Memory B cell (primary cell): ENCODE measurements around the gene RDH13.

Source experiments
- ATAC-seq: fragments of 150-1000 bp; cut with Tn5 transposase; 2 replicates; pipeline ENCODE4 v1.10.0; 2021; ENCODE audit warnings: low read depth, mild to moderate bottlenecking, moderate library complexity
- DNase-seq, 2 donors: peaks; one replicate each; pipeline ENCODE4 v3.0.0; 2022; ENCODE audit warnings: low spot score in 2 of 2
- H3K27ac Mint-ChIP-seq: one replicate; pipeline ENCODE4 v1.8.0; 2022; ENCODE audit warnings: mild to moderate bottlenecking, moderate library complexity, mixed read lengths
- H3K27me3 Mint-ChIP-seq: one replicate; pipeline ENCODE4 v1.8.0; 2022; ENCODE audit warnings: mixed read lengths
- H3K36me3 Mint-ChIP-seq: one replicate; pipeline ENCODE4 v1.8.0; 2022; ENCODE audit warnings: mild to moderate bottlenecking, mixed read lengths
- H3K4me1 Mint-ChIP-seq: one replicate; pipeline ENCODE4 v1.8.0; 2022; ENCODE audit warnings: mixed read lengths
- H3K4me3 Mint-ChIP-seq: one replicate; pipeline ENCODE4 v1.8.0; 2022; ENCODE audit warnings: mild to moderate bottlenecking, moderate library complexity, mixed read lengths
- H3K9me3 Mint-ChIP-seq: one replicate; pipeline ENCODE4 v1.8.0; 2022; ENCODE audit warnings: mixed read lengths

The RDH13 gene

DNA sequence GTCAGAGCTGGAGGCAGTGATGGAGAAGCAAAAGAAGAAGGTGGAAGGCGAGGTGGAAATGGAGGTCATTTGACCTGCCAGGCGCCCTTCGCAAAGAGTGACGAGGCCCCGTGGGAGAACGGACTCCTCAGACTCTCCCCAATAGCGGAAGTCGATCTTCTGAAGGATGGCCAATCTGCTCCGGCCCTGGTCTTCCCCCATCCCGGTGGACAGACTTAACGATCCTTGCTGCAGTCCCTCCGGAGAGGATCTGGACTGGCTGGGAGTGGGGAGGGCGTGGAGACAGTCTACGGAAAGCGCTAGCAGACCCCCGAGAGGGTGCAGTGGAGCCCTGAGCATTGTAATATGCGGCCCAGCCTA, 24.6 kb upstream of the RDH13 start:
- Mint-ChIP-seq H3K36me3 (peaks cover 13% of the 10 kb centered on the region), H3K27me3 (peaks cover 31% of the 10 kb centered on the region), H3K4me1 (peaks cover 24% of the 10 kb centered on the region), H3K4me3 (peak overlapping the region; percentile 71), H3K9me3 (peaks cover 1% of the 10 kb centered on the region), H3K27ac (no peak overlapping the region)
- DNase-seq = no peak
- ATAC-seq = peak; percentile 8

DNA sequence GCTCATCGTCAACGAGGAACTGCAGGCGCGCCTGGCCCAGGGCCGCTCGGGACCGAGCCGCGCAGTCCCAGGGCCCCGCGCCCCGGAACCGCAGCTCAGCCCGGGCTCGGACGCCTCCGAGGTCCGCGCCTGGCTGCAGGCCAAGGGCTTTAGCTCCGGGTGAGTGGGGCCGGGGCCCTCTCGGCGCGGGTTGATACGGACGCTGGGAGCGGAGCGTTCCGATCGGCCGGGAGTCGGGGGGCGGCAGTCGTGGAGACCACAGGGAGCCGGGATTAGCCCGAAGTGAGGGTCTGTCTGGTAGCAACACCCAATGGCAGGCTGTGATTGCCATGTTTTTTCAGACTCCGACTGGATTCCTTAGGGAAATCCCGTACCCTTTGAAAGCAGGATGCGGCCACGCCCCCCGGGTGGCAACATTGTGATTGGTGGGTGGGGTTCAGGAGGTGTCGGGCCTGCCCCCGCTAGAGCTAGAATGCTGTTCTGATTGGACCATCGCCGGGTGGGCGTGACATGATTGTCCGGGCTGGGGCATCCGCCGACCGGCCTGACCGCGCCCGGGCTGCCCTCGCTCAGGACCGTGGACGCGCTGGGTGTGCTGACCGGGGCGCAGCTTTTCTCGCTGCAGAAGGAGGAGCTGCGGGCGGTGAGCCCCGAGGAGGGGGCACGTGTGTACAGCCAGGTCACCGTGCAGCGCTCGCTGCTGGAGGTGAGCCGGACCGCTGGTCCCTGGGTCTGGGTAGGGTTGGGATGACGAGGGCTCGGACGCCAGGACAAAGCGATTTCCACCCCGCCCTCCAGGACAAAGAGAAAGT, 24.0 kb upstream of the RDH13 start:
- Mint-ChIP-seq H3K9me3 (peaks cover 2% of the 10 kb centered on the region), H3K4me1 (peaks cover 27% of the 10 kb centered on the region), H3K36me3 (peaks cover 13% of the 10 kb centered on the region), H3K27ac (no peak overlapping the region), H3K4me3 (peak overlapping the region; percentile 71), H3K27me3 (peaks cover 35% of the 10 kb centered on the region)
- peak; percentile 58 for ATAC-seq
- peak in 1 of 2 donors; percentile 43 for DNase-seq

DNA sequence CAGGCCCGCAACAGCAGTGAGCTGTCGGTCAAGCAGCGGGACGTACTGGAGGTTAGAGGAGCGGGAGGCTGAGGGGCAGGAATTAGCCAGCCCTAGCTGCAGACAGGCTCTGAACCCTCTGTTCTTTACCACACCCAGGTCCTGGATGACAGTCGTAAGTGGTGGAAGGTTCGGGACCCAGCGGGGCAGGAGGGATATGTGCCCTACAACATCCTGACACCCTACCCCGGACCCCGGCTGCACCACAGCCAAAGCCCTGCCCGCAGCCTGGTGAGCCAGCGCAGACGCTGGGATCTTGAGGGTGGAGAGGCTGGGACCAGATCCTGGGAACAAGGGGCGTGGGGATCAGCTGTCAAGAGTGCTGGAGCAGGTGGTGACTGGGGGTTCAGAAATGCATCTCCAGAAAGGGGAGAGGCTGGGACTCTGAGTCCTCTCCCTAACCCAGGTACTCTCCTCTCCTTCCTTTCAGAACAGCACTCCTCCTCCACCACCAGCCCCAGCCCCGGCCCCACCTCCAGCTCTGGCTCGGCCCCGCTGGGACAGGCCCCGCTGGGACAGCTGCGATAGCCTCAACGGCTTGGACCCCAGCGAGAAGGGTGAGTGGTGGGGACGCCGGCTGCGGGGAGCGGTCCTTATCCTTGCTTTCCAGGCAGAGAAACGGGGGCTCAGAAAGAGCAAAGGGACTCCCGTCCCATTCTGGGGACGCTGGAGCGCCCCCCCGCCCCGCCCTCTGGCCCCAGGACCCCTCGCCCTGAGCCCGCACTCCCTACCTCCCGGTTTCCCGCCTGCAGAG, 23.2 kb upstream of the RDH13 start:
- H3K27ac Mint-ChIP-seq = no peak overlapping the region
- DNase-seq = no peak
- H3K9me3 Mint-ChIP-seq = peaks cover 2% of the 10 kb centered on the region
- H3K4me1 Mint-ChIP-seq = peaks cover 28% of the 10 kb centered on the region
- peaks cover 13% of the 10 kb centered on the region for H3K36me3 Mint-ChIP-seq
- no peak overlapping the region for H3K4me3 Mint-ChIP-seq
- ATAC-seq = no peak
- H3K27me3 Mint-ChIP-seq = peaks cover 38% of the 10 kb centered on the region

DNA sequence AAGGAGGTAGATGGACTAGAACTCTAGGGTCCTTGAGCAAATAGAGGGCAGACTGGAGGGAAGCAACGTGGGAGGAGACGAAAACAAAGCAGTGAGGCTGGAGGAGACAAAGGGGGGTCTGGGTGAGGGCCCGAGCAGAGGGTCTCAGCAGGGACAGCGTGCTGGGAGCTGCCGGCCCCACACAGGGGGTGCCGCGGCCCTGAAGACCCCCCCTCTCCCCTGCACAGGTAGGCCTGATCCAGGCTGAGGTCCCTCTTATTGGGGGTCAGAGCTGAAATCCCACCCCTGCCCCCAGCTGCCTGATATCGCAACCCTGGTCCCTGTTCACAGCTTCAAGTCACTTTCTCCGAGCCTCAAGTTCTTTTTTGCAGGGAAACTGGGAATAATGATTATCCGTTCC, 21.5 kb upstream of the RDH13 start:
- H3K36me3 Mint-ChIP-seq = peaks cover 4% of the 10 kb centered on the region
- peaks cover 48% of the 10 kb centered on the region for H3K27me3 Mint-ChIP-seq
- H3K9me3 Mint-ChIP-seq = peaks cover 2% of the 10 kb centered on the region
- ATAC-seq (no peak), DNase-seq (no peak)
- H3K4me3 Mint-ChIP-seq = no peak overlapping the region
- H3K4me1 Mint-ChIP-seq = peaks cover 36% of the 10 kb centered on the region
- H3K27ac Mint-ChIP-seq = no peak overlapping the region

DNA sequence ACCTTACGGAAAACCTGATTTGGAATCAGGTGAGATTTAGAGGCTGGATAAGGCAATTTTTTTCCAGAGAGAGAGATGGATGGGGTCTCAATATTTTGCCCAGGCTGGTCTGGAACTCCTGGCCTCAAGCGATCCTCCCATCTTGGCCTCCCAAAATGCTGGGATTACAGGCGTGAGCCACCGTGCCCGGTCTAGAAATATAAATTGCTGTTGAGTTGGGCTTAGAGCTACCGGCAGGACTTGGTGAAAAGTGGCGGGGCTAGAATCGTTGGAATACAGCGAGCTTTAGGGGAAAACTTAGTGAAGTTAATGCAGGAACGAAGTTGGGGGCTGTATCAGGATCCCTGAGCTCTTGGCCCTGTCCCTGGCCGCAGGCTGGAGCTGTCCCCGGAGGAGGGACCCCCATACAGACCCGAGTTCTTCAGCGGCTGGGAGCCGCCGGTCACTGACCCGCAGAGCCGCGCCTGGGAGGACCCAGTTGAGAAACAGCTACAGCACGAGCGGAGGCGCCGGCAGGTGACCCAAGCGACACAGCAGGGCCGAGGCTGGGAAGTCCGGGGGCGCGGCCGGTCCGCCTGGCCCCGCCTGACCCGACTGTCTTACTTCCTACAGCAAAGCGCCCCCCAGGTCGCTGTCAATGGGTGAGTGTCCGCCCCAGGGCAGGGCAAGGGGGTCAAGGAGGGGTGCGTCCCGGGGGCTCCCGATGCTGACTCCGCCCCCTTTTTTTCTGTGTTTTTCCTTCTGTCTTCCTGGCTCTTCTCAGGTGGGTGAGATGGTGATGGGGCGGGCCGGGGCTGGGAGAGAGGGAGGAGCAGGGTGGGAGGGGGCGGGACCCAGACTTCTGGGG, 20.3 kb upstream of the RDH13 start:
- H3K27ac Mint-ChIP-seq = no peak overlapping the region
- no peak overlapping the region for H3K4me3 Mint-ChIP-seq
- H3K36me3 Mint-ChIP-seq = peaks cover 4% of the 10 kb centered on the region
- peaks cover 42% of the 10 kb centered on the region for H3K27me3 Mint-ChIP-seq
- ATAC-seq (no peak), DNase-seq (no peak)
- peaks cover 5% of the 10 kb centered on the region for H3K9me3 Mint-ChIP-seq
- peaks cover 28% of the 10 kb centered on the region for H3K4me1 Mint-ChIP-seq

DNA sequence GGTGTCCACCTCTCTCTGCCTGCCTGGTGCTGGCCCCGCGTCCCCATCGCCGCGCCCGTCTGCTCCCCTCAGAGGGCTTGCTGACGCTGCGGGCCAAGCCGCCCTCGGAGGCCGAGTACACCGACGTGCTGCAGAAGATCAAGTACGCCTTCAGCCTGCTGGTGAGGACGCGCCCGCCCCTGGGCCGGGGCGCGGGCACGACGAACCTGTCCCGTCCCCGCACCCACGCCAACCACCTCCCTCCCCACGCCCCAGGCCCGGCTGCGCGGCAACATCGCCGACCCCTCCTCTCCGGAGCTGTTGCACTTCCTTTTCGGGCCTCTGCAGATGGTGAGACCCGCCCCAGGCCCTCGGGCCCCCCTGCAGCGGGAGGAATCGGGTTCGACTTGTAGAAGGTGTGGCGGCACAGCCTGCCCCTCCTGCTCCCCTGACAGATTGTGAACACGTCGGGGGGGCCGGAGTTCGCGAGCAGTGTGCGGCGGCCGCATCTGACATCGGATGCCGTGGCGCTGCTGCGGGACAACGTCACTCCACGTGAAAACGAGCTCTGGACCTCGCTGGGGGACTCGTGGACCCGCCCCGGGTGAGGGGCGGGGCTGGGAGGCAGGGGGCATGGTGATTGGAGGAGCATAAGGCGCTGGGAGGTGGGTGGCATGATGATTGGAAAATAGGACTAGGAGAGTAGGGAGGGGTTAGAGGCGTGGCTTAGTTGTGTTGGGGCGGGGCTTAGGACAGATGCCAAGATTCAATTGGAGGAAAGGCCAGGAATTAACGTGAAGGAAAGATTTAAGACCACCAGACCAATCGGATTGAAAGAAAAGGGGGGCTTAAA, 19.3 kb upstream of the RDH13 start:
- H3K4me3 Mint-ChIP-seq = peak overlapping the region; percentile 80
- DNase-seq = no peak
- H3K36me3 Mint-ChIP-seq = peaks cover 3% of the 10 kb centered on the region
- peaks cover 21% of the 10 kb centered on the region for H3K4me1 Mint-ChIP-seq
- ATAC-seq = no peak
- H3K27me3 Mint-ChIP-seq = peaks cover 40% of the 10 kb centered on the region
- no peak overlapping the region for H3K27ac Mint-ChIP-seq
- peaks cover 5% of the 10 kb centered on the region for H3K9me3 Mint-ChIP-seq

DNA sequence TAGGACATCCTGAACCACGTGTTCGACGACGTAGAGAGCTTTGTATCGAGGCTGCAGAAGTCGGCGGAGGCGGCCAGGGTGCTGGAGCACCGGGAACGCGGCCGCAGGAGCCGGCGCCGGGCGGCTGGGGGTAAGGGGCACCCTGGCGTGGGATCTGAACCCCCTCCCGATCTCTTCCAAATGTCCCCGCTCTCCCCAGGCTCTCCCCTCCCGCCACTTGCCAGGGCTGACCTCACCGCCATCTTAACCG, 18.7 kb upstream of the RDH13 start:
- no peak overlapping the region for H3K27ac Mint-ChIP-seq
- no peak for ATAC-seq
- no peak for DNase-seq
- peaks cover 20% of the 10 kb centered on the region for H3K4me1 Mint-ChIP-seq
- H3K9me3 Mint-ChIP-seq = peaks cover 5% of the 10 kb centered on the region
- peaks cover 45% of the 10 kb centered on the region for H3K27me3 Mint-ChIP-seq
- peaks cover 3% of the 10 kb centered on the region for H3K36me3 Mint-ChIP-seq
- peak overlapping the region; percentile 80 for H3K4me3 Mint-ChIP-seq

DNA sequence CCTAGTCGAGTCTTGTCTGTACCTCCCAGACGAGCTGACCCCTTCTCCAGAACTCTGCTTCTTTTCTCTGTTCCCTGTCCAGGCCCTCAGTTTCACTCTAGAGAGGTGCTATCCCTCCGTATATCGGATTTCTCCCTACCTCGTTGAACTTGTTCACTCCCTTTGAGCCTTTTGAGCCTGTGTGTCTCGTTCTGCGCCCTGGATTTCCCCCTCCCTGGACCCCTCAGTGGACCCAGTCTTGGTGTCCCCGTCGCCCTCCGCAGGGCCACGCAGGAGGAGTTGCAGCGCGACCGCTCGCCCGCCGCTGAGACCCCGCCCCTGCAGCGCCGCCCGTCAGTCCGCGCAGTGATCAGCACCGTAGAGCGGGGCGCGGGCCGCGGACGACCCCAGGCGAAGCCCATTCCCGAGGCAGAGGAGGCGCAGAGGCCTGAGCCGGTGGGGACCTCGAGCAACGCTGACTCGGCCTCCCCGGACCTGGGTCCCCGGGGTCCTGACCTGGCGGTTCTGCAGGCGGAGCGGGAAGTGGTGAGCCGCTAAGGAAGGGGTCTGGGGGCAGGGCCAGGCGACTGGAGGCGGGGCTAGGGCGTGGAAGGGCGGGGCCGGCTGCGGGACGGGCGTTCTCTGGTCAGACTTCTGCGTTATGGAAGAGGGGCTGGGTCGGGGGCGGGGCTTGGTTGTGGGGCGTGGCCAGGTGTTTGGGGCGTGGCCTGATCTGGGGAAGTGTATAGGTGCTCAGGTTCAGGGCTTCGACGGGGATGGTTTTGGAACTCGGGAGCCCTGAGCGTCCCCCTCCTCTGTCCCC, 18.2 kb upstream of the RDH13 start:
- ATAC-seq (peak; percentile 78), DNase-seq (peak; percentile 74 to 80)
- peaks cover 20% of the 10 kb centered on the region for H3K4me1 Mint-ChIP-seq
- peaks cover 49% of the 10 kb centered on the region for H3K27me3 Mint-ChIP-seq
- no peak overlapping the region for H3K27ac Mint-ChIP-seq
- H3K36me3 Mint-ChIP-seq = peaks cover 3% of the 10 kb centered on the region
- peaks cover 5% of the 10 kb centered on the region for H3K9me3 Mint-ChIP-seq
- H3K4me3 Mint-ChIP-seq = peak overlapping the region; percentile 80

DNA sequence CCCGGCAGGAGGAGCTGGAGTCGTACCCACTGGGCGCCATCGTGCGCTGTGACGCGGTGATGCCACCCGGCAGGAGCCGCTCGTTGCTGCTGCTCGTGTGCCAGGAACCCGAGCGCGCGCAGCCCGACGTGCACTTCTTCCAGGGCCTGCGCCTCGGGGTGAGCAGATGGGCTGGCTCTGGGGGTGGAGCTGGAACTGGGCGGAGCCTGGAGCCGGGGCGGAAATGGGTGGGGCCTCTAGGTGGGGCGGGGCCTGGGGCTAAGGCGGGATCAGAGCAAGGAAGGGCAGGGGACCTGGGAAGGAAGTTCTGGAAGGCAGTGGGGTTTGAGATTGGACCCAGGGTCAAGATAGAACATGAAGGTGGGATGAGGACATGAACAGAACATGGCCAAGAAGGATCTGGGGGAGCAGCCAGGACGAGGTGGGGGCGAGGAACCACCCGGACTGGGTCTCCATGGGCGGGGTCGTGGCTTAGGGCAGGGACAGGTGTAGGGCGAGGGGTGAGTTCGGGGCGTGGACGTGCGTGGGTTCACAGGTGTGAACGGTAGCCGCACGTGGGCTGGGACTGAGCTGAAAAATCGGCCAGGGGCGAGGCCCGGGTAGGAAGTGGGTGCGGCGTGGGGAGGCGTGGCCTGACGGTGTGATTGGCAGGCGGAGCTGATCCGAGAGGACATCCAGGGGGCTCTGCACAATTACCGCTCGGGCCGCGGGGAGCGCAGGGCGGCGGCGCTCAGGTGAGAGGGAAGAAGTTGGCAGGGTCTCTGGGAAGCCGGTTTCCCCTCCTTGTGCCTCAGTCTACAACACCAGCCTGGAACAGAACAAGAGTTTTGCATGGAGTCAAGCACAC, 17.4 kb upstream of the RDH13 start:
- ATAC-seq (peak; percentile 48), DNase-seq (peak in 1 of 2 donors; percentile 52)
- Mint-ChIP-seq H3K4me3 (peak overlapping the region; percentile 80), H3K9me3 (peaks cover 5% of the 10 kb centered on the region), H3K36me3 (peaks cover 3% of the 10 kb centered on the region), H3K27ac (no peak overlapping the region), H3K4me1 (peaks cover 22% of the 10 kb centered on the region), H3K27me3 (peaks cover 53% of the 10 kb centered on the region)

DNA sequence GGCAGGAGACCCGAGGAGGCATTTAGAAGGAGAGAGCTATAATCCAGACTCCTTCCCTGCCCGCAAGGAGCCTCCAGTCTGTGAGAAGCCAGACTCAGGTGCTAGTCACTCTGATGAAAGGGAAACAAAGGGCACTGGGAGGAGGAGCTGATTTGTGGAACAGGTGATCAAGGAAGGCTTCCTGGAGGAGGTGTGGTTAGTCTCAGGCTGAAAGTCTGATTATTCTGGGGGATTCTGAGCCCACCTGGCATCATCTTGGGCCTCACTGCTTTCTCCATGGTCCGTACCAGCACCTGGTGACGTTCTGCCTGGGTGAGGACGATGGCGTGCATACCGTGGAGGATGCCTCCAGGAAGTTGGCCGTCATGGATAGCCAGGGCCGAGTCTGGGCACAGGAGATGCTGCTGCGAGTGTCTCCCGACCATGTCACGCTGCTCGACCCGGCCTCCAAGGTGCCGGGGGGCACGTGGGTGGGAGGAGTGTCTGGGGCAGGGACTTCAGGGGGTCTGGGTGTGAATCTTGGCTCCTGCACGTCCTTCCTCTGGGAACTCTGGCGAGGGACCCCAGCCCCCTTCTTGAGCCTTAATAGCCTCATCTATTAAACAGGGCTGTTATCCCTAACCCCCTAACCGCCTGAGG, 16.6 kb upstream of the RDH13 start:
- Mint-ChIP-seq H3K9me3 (peaks cover 5% of the 10 kb centered on the region), H3K36me3 (peaks cover 3% of the 10 kb centered on the region), H3K4me1 (peaks cover 22% of the 10 kb centered on the region), H3K27me3 (peaks cover 55% of the 10 kb centered on the region), H3K4me3 (peak overlapping the region; percentile 80), H3K27ac (no peak overlapping the region)
- no peak for DNase-seq
- ATAC-seq = no peak

DNA sequence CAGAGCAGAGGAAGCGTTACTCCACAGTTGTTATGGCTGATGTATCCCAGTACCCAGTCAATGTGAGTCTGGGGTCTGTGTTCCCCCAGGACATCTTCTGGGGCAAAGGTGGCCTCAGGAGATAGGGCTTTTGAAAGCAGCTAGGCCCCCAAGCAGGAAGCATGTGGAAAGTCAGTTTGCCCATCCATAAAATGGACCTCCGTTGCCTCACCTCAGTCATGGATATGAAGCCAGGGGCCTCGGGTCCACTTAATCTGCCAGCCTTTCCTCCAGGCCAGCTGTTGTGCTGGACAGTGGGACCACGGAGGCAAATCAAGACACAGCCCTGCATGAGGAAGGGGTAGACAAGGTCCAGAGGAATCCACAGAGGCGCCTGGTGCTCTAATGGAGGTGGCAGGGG, 16.0 kb upstream of the RDH13 start:
- peak overlapping the region; percentile 21 for H3K4me3 Mint-ChIP-seq
- no peak overlapping the region for H3K27ac Mint-ChIP-seq
- ATAC-seq = no peak
- H3K36me3 Mint-ChIP-seq = peaks cover 3% of the 10 kb centered on the region
- H3K4me1 Mint-ChIP-seq = peaks cover 22% of the 10 kb centered on the region
- H3K9me3 Mint-ChIP-seq = peaks cover 5% of the 10 kb centered on the region
- no peak for DNase-seq
- H3K27me3 Mint-ChIP-seq = peaks cover 55% of the 10 kb centered on the region

DNA sequence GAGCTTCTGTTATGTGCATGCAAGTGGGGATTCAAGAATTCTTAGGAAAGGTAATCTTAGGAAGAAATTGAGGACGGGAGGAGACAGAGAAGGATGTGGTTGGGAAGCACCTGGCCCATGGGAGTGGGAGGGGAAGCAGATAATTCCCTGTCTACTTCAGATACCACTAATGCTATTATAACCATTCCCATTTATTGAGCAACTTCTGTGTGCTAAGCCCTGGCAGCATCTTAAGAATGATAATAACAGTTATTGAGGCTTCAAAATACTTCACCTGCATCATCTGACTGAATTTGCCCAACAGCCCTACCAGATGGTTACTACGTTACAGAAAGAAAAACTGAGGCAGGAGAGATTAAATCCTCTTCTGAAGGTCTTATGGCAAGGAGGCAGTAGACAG, 14.2 kb upstream of the RDH13 start:
- no peak overlapping the region for H3K4me3 Mint-ChIP-seq
- H3K36me3 Mint-ChIP-seq = peaks cover 3% of the 10 kb centered on the region
- H3K9me3 Mint-ChIP-seq = peaks cover 3% of the 10 kb centered on the region
- H3K4me1 Mint-ChIP-seq = peaks cover 16% of the 10 kb centered on the region
- peaks cover 52% of the 10 kb centered on the region for H3K27me3 Mint-ChIP-seq
- H3K27ac Mint-ChIP-seq = no peak overlapping the region
- no peak for ATAC-seq
- no peak for DNase-seq
